GM23338 (cell line): Measurements from ENCODE around the gene ZNF536. TPM values are rescaled to one million over a fixed set of nuclear protein-coding genes. Genes with fewer than 3 reads are reported as not detected.

Experiments used
- ATAC-seq: fragments of 200-7000 bp; cut with Tn5 transposase; 3 replicates; pipeline ENCODE4 v1.9.1; 2020
- DNase-seq: peaks from one replicate; pipeline ENCODE4 v3.0.0-alpha.2; 2015; ENCODE audit warnings: low spot score
- H2AFZ ChIP-seq: fragments of 200-600 bp; sonication (generic); 2 replicates; pipeline ENCODE4 v1.8.0; 2016; ENCODE audit warnings: antibody characterized with exemption, mild to moderate bottlenecking, moderate library complexity
- H3F3A ChIP-seq: fragments of 200-600 bp; sonication (generic); replicated peaks from 2 replicates; pipeline ENCODE4 v1.8.0; 2017; ENCODE audit warnings: antibody characterized with exemption, mixed run types, low read depth
- H3K27ac ChIP-seq: fragments of 200-600 bp; sonication (generic); 2 replicates; pipeline ENCODE4 v1.6.1; 2016; ENCODE audit warnings: low read depth
- H3K27me3 ChIP-seq: fragments of 200-600 bp; sonication (generic); 2 replicates; pipeline ENCODE4 v1.8.0; 2016; ENCODE audit warnings: mild to moderate bottlenecking, mixed run types, moderate library complexity; ENCODE audit not compliant: insufficient read depth
- H3K36me3 ChIP-seq: fragments of 200-600 bp; sonication (generic); 2 replicates; pipeline ENCODE4 v1.8.0; 2016; ENCODE audit warnings: mild to moderate bottlenecking; ENCODE audit not compliant: insufficient read depth
- H3K4me1 ChIP-seq: fragments of 200-600 bp; sonication (generic); 2 replicates; pipeline ENCODE4 v1.8.0; 2016; ENCODE audit warnings: mild to moderate bottlenecking, moderate library complexity; ENCODE audit not compliant: insufficient read depth
- H3K4me2 ChIP-seq: fragments of 200-600 bp; sonication (generic); 2 replicates; pipeline ENCODE4 v1.7.1; 2017; ENCODE audit warnings: mixed run types
- H3K4me3 ChIP-seq: fragments of 200-600 bp; sonication (generic); 2 replicates; pipeline ENCODE4 v1.6.1; 2016; ENCODE audit warnings: mixed run types
- H3K79me2 ChIP-seq: fragments of 200-600 bp; sonication (generic); replicated peaks from 2 replicates; pipeline ENCODE4 v1.8.0; 2017; ENCODE audit warnings: mild to moderate bottlenecking; ENCODE audit not compliant: insufficient read depth
- H3K9me2 ChIP-seq: fragments of 200-600 bp; sonication (generic); 2 replicates; pipeline ENCODE4 v1.8.0; 2017; ENCODE audit not compliant: insufficient read depth
- H4K20me1 ChIP-seq: fragments of 200-600 bp; sonication (generic); replicated peaks from 2 replicates; pipeline ENCODE4 v1.8.0; 2017; ENCODE audit warnings: mild to moderate bottlenecking; ENCODE audit not compliant: insufficient read depth
- H3K27ac Mint-ChIP-seq: 2 replicates; pipeline ENCODE4 v1.8.0; 2020; ENCODE audit warnings: inconsistent platforms, mild to moderate bottlenecking, moderate library complexity, mixed read lengths
- H3K27me3 Mint-ChIP-seq: 3 replicates; pipeline ENCODE4 v1.8.0; 2022; ENCODE audit warnings: low read depth, mild to moderate bottlenecking, moderate library complexity, mixed read lengths, inconsistent platforms; ENCODE audit not compliant: insufficient read depth, poor library complexity
- H3K36me3 Mint-ChIP-seq: 3 replicates; pipeline ENCODE4 v1.8.0; 2021; ENCODE audit warnings: low read depth, mild to moderate bottlenecking, inconsistent platforms, moderate library complexity, mixed read lengths
- H3K4me1 Mint-ChIP-seq: 3 replicates; pipeline ENCODE4 v1.8.0; 2020; ENCODE audit warnings: mild to moderate bottlenecking, inconsistent platforms, mixed read lengths
- H3K4me3 Mint-ChIP-seq: 3 replicates; pipeline ENCODE4 v1.8.0; 2021; ENCODE audit warnings: moderate library complexity, mild to moderate bottlenecking, inconsistent platforms, mixed read lengths
- H3K9me3 Mint-ChIP-seq: 3 replicates; pipeline ENCODE4 v1.8.0; 2020; ENCODE audit warnings: moderate library complexity, mild to moderate bottlenecking, inconsistent platforms, mixed read lengths
- CREB1 ChIP-seq: fragments of 250-450 bp; sonication (Bioruptor Pico); IDR thresholded peaks from 2 replicates; pipeline ENCODE4 v1.5.0; 2020; ENCODE audit warnings: low read depth, mild to moderate bottlenecking, moderate library complexity
- EZH2 ChIP-seq: fragments of 200-600 bp; sonication (generic); IDR thresholded peaks from one replicate; pipeline ENCODE4 v1.8.0; 2017; ENCODE audit warnings: antibody characterized with exemption, mild to moderate bottlenecking, low read depth; ENCODE audit not compliant: unreplicated experiment
- EZH2phosphoT487 ChIP-seq: fragments of 200-600 bp; sonication (generic); IDR thresholded peaks from one replicate; pipeline ENCODE4 v1.8.1; 2018; ENCODE audit warnings: antibody characterized with exemption; ENCODE audit not compliant: unreplicated experiment
- JUNB ChIP-seq: IDR thresholded peaks from one replicate; pipeline ENCODE4 v1.6.1; 2016; ENCODE audit warnings: antibody characterized with exemption; ENCODE audit not compliant: unreplicated experiment
- NANOG ChIP-seq: IDR thresholded peaks from 2 replicates; pipeline ENCODE4 v1.6.1; 2016; ENCODE audit warnings: antibody characterized with exemption, borderline replicate concordance
- POLR2AphosphoS5 ChIP-seq: IDR thresholded peaks from 2 replicates; pipeline ENCODE4 v1.6.1; 2016; ENCODE audit warnings: antibody characterized with exemption, low read depth
- STAT1 ChIP-seq: IDR thresholded peaks from one replicate; pipeline ENCODE4 v1.6.1; 2016; ENCODE audit warnings: antibody characterized with exemption; ENCODE audit not compliant: unreplicated experiment
- ZNF114 ChIP-seq: fragments of 250-450 bp; sonication (Bioruptor Pico); IDR thresholded peaks from 2 replicates; pipeline ENCODE4 v1.5.0; 2020; ENCODE audit warnings: mild to moderate bottlenecking, moderate library complexity
- ZNF331 ChIP-seq: fragments of 250-450 bp; sonication (Bioruptor Pico); IDR thresholded peaks from 2 replicates; pipeline ENCODE4 v1.5.0; 2020; ENCODE audit warnings: low read depth, mild to moderate bottlenecking, moderate library complexity
- polyA plus RNA-seq: library from polyadenylated mRNA; unstranded; fragments of >200 nt; fragmentation: Nextera tagmentation; extraction: Ambion mirVana; gene quantifications from 2 replicates; pipeline ENCODE4 v1.2.1, GENCODE V29; 2016
- total RNA-seq: library from RNA; depleted of rRNA; stranded (reverse); fragments of >200 nt; shearing (Covaris generic); gene quantifications from 2 replicates; pipeline ENCODE4 v1.2.3, GENCODE V29; 2014
- TF ChIP-seq, protein P1 (sequence below): IDR thresholded peaks from one replicate; pipeline ENCODE4 v1.6.1; 2018; ENCODE audit warnings: antibody characterized with exemption; ENCODE audit not compliant: unreplicated experiment
- TF ChIP-seq, protein P2 (sequence below), 2 experiments: fragments of 200-600 bp in 1 of 2; sonication (generic) in 1 of 2; conservative IDR thresholded peaks; 2 replicates each; pipeline versions ENCODE4 v1.5.1 to v1.6.1; 2016 to 2017; ENCODE audit warnings: antibody characterized with exemption in 2 of 2, low read depth in 2 of 2, mild to moderate bottlenecking in 2 of 2, moderate library complexity in 1 of 2
- TF ChIP-seq, protein P3 (sequence below): IDR thresholded peaks from 2 replicates; pipeline ENCODE4 v1.6.1; 2016; ENCODE audit warnings: antibody characterized with exemption

The ZNF536 gene
- total and polyA plus RNA-seq, 2 experiments from 2014 or later, result 0.07 TPM; not detected in 1

DNA sequence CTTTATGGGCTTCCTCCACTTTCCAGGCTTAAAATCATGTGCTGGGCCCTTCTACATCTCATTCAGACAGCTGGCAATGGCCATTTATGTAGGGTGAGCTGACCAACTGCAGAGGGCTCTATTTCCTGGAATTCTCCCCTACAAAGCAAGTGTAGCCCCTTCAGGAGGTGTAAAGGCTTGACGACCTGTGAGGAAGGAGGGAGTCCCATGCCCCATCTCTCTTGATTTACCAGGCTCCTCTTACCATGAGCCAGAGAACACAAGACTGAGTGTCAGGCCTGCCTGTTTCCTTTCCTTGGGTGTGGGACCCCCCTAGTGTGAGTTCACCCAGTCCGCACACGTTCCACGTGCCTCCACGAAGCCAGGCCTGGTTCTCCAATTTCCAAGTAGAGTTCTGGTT, 16.6 kb downstream of the ZNF536 start (continued):
- TF ChIP-seq, protein P1, sequence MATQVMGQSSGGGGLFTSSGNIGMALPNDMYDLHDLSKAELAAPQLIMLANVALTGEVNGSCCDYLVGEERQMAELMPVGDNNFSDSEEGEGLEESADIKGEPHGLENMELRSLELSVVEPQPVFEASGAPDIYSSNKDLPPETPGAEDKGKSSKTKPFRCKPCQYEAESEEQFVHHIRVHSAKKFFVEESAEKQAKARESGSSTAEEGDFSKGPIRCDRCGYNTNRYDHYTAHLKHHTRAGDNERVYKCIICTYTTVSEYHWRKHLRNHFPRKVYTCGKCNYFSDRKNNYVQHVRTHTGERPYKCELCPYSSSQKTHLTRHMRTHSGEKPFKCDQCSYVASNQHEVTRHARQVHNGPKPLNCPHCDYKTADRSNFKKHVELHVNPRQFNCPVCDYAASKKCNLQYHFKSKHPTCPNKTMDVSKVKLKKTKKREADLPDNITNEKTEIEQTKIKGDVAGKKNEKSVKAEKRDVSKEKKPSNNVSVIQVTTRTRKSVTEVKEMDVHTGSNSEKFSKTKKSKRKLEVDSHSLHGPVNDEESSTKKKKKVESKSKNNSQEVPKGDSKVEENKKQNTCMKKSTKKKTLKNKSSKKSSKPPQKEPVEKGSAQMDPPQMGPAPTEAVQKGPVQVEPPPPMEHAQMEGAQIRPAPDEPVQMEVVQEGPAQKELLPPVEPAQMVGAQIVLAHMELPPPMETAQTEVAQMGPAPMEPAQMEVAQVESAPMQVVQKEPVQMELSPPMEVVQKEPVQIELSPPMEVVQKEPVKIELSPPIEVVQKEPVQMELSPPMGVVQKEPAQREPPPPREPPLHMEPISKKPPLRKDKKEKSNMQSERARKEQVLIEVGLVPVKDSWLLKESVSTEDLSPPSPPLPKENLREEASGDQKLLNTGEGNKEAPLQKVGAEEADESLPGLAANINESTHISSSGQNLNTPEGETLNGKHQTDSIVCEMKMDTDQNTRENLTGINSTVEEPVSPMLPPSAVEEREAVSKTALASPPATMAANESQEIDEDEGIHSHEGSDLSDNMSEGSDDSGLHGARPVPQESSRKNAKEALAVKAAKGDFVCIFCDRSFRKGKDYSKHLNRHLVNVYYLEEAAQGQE, result no peak
- no peak for TF ChIP-seq EZH2phosphoT487
- TF ChIP-seq, protein P2, sequence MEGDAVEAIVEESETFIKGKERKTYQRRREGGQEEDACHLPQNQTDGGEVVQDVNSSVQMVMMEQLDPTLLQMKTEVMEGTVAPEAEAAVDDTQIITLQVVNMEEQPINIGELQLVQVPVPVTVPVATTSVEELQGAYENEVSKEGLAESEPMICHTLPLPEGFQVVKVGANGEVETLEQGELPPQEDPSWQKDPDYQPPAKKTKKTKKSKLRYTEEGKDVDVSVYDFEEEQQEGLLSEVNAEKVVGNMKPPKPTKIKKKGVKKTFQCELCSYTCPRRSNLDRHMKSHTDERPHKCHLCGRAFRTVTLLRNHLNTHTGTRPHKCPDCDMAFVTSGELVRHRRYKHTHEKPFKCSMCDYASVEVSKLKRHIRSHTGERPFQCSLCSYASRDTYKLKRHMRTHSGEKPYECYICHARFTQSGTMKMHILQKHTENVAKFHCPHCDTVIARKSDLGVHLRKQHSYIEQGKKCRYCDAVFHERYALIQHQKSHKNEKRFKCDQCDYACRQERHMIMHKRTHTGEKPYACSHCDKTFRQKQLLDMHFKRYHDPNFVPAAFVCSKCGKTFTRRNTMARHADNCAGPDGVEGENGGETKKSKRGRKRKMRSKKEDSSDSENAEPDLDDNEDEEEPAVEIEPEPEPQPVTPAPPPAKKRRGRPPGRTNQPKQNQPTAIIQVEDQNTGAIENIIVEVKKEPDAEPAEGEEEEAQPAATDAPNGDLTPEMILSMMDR (conservative IDR thresholded peaks at IDR 0.05; ENCODE audit: low read depth in 2 of 2), result no peak
- TF ChIP-seq, protein P3, sequence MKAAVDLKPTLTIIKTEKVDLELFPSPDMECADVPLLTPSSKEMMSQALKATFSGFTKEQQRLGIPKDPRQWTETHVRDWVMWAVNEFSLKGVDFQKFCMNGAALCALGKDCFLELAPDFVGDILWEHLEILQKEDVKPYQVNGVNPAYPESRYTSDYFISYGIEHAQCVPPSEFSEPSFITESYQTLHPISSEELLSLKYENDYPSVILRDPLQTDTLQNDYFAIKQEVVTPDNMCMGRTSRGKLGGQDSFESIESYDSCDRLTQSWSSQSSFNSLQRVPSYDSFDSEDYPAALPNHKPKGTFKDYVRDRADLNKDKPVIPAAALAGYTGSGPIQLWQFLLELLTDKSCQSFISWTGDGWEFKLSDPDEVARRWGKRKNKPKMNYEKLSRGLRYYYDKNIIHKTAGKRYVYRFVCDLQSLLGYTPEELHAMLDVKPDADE, result no peak
- no peak for TF ChIP-seq JUNB

DNA sequence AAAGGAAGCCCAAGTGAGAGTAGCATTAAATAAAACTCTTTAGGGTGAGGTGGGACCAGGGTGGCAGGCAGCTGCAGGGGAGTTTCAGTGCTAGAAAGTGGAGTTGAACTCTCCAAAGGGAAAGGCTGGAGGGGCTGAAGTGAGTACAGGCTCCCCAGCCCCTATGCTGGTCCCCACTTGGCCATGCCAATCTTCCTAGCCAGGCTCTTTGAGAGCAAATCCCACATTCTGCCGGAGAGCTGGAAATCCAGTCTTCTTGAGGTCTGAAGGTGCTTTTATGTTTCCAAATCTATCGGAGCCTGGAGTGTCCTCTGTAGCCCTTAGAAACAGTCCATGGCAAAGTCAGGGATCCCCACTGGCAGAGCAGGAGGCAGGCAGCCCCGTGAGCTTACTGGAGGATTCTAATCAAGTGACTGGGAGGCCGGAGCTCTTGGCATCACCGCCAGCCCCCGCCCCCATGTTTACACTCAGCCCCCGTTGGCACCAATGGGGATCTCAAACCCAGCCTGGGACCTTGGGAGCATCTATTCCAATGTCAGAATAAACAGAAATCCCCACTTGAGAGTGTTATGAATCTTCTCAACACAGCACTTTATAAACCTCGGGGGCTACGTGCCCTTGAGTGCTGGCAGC, 18.3 kb downstream of the ZNF536 start:
- H3K27ac ChIP-seq, result no peak overlapping the region
- no peak for ATAC-seq
- H3K36me3 Mint-ChIP-seq, result no peaks in the 10 kb centered on the region
- H3K79me2 ChIP-seq, result no peaks in the 10 kb centered on the region
- H3K4me2 ChIP-seq, result no peak overlapping the region
- H2AFZ ChIP-seq, result no peak overlapping the region
- no peaks in the 10 kb centered on the region for H3K9me3 Mint-ChIP-seq
- H3K27ac Mint-ChIP-seq, result no peak overlapping the region
- no peak for DNase-seq
- H3K4me3 Mint-ChIP-seq, result no peak overlapping the region
- no peaks in the 10 kb centered on the region for H3K27me3 ChIP-seq
- H3K4me1 ChIP-seq, result peaks cover 23% of the 10 kb centered on the region
- no peaks in the 10 kb centered on the region for H3K36me3 ChIP-seq
- H3K4me3 ChIP-seq, result no peak overlapping the region
- H3K27me3 Mint-ChIP-seq, result peaks cover 11% of the 10 kb centered on the region
- peaks cover 28% of the 10 kb centered on the region for H3K4me1 Mint-ChIP-seq
- H3F3A ChIP-seq, result no peaks in the 10 kb centered on the region
- no peaks in the 10 kb centered on the region for H4K20me1 ChIP-seq
- H3K9me2 ChIP-seq, result no peaks in the 10 kb centered on the region
- TF ChIP-seq EZH2 (no peak), STAT1 (no peak), CREB1 (CRISPR knock-in tag) (no peak), ZNF331 (CRISPR knock-in tag) (no peak), JUNB (no peak), NANOG (no peak), EZH2phosphoT487 (no peak), POLR2AphosphoS5 (no peak), ZNF114 (CRISPR knock-in tag) (no peak)
- TF ChIP-seq, protein P3, result no peak
- TF ChIP-seq, protein P2 (conservative IDR thresholded peaks at IDR 0.05; ENCODE audit: low read depth in 2 of 2), result no peak
- TF ChIP-seq, protein P1, result no peak
